Measurements from ENCODE around the gene GYPC. TPM values are rescaled to one million over a fixed set of nuclear protein-coding genes. Genes with fewer than 3 reads are reported as not detected.
"Not testable (repeated sequence)": the region's sequence is repeated elsewhere in the genome, so short reads cannot be mapped to it uniquely, and the experiment has no call there.

The GYPC gene
- total RNA-seq, 3 donors from 2014 or later: 6.3 to 67.8 (median 14.3) TPM

DNA sequence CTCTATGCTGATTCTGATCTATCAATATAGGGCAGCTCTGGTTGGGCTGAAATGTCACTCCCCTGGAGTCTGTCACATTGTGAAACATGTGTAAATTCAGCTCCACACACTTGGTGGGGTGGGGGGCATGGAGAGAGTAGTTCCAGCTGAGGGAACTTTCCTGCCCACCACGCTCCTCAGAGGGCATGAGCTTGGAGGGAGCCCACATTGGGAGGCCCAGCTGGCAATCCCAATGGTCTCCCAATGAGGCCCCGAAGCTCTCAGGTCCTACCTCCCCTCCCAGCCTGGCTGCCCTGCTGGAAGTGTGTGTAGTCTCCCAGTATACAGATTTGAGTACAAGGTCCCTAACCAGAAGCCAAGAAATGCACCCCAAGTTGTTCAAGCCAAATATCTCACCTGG, 31.5 kb downstream of the GYPC start:
- no peak for ATAC-seq
- no peaks in the 10 kb centered on the region for H3K36me3 ChIP-seq (ENCODE audit: low read depth)
- no peaks in the 10 kb centered on the region for H3K9me3 ChIP-seq
- intact Hi-C loops (cut with DNase I, micrococcal nuclease): no loop called here
- no peak overlapping the region for H3K4me3 ChIP-seq
- no peak for DNase-seq
- TF ChIP-seq, protein P1, sequence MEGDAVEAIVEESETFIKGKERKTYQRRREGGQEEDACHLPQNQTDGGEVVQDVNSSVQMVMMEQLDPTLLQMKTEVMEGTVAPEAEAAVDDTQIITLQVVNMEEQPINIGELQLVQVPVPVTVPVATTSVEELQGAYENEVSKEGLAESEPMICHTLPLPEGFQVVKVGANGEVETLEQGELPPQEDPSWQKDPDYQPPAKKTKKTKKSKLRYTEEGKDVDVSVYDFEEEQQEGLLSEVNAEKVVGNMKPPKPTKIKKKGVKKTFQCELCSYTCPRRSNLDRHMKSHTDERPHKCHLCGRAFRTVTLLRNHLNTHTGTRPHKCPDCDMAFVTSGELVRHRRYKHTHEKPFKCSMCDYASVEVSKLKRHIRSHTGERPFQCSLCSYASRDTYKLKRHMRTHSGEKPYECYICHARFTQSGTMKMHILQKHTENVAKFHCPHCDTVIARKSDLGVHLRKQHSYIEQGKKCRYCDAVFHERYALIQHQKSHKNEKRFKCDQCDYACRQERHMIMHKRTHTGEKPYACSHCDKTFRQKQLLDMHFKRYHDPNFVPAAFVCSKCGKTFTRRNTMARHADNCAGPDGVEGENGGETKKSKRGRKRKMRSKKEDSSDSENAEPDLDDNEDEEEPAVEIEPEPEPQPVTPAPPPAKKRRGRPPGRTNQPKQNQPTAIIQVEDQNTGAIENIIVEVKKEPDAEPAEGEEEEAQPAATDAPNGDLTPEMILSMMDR (IDR thresholded peaks at IDR 0.05): no peak
- H3K4me1 ChIP-seq (ENCODE audit: low read depth): no peaks in the 10 kb centered on the region

DNA sequence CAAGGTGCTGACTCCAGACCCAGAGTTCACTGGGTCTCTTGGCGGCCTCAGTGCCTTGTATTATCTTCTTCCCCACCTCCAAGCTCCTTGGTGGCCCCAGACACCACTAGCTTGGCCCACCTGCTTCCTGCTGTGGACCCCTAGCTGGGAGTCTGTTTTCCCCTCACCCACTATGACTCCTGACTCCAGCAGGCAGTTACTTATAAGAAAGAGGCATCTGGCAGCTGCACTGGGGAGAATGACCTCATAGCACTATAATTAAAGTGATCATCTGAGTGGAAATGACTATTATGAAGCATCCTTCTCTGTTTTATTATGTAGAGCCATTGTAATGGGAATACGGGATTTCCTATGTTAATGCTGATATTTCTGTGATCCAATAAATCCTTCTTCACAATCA, 32.6 kb downstream of the GYPC start:
- H3K36me3 ChIP-seq (ENCODE audit: low read depth); intact Hi-C loops (cut with DNase I, micrococcal nuclease); H3K4me1 ChIP-seq (ENCODE audit: low read depth); DNase-seq; ATAC-seq; H3K4me3 ChIP-seq; H3K9me3 ChIP-seq: not testable (repeated sequence)

DNA sequence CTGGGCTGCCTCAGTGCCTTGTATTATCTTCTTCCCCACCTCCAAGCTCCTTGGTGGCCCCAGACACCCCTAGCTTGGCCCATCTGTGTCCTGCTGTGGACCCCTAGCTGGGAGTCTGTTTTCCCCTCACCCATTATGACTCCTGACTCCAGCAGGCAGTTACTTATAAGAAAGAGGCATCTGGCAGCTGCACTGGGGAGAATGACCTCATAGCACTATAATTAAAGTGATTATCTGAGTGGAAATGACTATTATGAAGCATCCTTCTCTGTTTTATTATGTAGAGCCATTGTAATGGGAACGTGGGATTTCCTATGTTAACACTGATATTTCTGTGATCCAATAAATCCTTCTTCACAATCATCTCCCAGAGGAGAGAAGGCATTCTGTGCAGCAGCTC, 36.3 kb downstream of the GYPC start:
- H3K9me3 ChIP-seq; ATAC-seq; DNase-seq; H3K4me3 ChIP-seq; intact Hi-C loops (cut with DNase I, micrococcal nuclease); H3K4me1 ChIP-seq (ENCODE audit: low read depth); H3K36me3 ChIP-seq (ENCODE audit: low read depth): not testable (repeated sequence)

DNA sequence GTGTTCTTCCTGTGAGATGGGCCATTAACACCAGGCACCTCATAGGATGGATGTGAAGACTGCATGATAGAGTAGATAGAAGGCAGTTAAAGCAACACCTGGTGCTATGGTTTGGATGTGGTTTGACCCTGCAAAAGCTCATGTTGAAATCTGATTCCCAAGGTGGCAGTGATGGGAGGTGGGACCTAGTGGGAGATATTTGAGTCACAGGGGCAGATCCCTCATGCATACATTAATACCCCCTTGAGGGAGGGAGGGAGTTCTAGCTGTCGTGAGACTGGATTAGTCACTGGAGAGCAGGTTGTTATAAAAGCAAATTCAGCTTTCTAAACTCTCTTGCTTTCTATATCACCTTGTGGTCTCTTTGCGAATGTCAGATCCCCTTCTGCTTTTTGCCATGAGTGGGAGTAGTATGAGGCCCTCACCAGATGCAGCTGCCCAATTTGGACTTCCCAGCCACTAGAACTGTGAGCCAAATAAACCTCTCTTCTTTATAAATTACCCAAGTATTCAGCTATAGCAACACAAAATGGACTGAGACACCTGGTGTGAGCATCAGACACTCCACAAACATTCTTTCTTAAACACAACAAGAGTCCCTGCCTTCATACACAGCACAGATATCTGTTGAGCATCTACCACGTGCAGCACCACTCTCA, 37.1 kb downstream of the GYPC start:
- H3K4me3 ChIP-seq; H3K4me1 ChIP-seq (ENCODE audit: low read depth); DNase-seq; intact Hi-C loops (cut with DNase I, micrococcal nuclease); ATAC-seq; H3K36me3 ChIP-seq (ENCODE audit: low read depth); H3K9me3 ChIP-seq: not testable (repeated sequence)

DNA sequence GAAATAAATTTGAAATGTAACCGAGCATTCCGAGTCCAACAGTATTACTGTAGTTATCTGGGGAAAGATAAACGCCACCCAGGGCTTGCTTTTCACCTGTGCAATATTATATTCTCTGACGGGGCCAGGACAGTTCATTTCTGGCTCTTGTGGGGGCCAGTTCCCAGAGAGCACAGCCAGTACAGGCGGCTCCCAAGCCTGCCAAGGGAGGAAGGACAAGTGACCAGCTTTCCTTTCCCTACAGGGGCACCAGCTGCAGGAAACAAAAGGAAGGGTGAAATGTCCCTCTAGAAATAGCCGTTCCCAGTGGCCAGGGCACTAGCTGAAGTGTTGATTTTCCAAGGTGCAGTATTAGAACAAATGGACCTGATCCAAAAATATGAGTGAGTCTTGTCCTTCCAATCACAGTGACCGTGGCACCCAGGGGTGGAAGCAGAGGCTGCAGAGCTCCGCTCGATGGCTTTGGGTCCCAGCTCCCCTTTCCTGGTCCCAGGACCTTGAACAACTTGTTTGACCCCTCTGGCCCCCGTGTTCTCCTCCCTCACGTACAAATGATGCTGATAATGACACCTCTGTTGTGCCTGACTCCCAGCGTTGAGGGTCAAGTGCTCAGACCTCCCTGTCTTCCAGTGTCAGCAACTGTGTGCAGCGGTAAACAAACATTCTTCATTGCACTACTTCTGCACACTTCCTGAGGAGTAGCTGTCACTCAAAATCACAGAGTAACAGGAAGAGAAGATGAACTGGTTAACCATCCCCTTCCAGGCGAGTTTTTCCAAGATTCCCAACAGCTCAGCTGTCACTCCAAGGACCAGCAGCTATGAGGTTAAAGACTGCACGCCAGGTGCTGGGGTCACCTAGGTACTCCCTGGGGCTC, 40.9 kb downstream of the GYPC start:
- DNase-seq: no peak
- Histone ChIP-seq H3K9me3 (no peaks in the 10 kb centered on the region), H3K4me3 (no peak overlapping the region), H3K36me3 (ENCODE audit: low read depth) (no peaks in the 10 kb centered on the region), H3K4me1 (ENCODE audit: low read depth) (no peaks in the 10 kb centered on the region)
- intact Hi-C loops (cut with DNase I, micrococcal nuclease): no loop called here
- ATAC-seq: no peak
- TF ChIP-seq, protein P1 (IDR thresholded peaks at IDR 0.05): no peak

DNA sequence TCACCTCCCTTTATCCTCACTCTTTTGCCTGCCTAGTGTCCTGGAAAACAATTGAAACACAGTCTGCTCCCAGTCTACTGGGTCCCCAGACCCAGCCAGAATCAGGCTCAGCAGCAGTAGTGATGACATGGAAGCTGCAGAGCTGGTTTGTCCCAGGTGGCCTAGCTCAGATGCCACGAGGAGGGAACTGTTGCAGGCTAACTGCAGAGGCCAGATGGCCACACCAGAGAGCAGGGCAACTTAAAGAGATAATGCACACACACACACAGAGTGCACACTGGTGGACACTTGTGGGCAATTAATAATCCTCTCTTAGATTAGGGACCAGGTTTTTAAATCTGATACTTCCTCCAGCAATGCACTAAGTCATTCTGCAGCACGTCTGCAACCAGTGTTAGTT, 42.4 kb downstream of the GYPC start:
- Histone ChIP-seq H3K4me1 (ENCODE audit: low read depth) (no peaks in the 10 kb centered on the region), H3K4me3 (no peak overlapping the region), H3K36me3 (ENCODE audit: low read depth) (no peaks in the 10 kb centered on the region), H3K9me3 (no peaks in the 10 kb centered on the region)
- ATAC-seq (no peak), DNase-seq (no peak)
- TF ChIP-seq, protein P1 (IDR thresholded peaks at IDR 0.05): no peak
- intact Hi-C loops (cut with DNase I, micrococcal nuclease): no loop called here

DNA sequence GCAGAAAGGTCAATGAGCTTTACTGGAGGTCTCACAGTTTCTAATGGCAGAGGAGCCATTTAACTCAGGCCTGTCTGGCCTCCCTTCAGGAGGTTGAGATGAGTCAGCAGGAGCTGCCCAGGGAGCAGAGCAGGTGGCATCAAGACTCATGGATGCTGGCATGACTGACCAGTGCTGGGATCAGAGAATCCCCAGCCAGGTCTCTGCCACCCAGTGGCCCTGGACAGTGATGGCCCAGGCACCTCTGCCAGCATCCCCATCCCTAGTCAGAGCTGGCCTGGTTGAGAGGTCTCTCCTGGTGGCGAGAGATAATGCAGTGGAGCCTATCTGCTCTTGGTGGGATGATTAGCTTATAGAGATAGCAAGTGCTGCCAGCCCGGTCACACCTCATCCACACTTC, 43.1 kb downstream of the GYPC start:
- ATAC-seq (no peak), DNase-seq (no peak)
- TF ChIP-seq, protein P1 (IDR thresholded peaks at IDR 0.05): no peak
- Histone ChIP-seq H3K4me1 (ENCODE audit: low read depth) (no peaks in the 10 kb centered on the region), H3K36me3 (ENCODE audit: low read depth) (no peaks in the 10 kb centered on the region), H3K9me3 (no peaks in the 10 kb centered on the region), H3K4me3 (no peak overlapping the region)
- intact Hi-C loops (cut with DNase I, micrococcal nuclease): no loop called here
